Thyroid gland (tissue), 4 donors: Measurements from ENCODE around the gene SPEG.

Experiments used
- CTCF ChIP-seq, 6 experiments: fragments of 200-600 bp in 3 of 6; fragments of 450-650 bp in 3 of 6; sonication (generic) in 3 of 6; IDR thresholded peaks; one replicate each; pipeline ENCODE4 v1.5.1; 2016 to 2019; ENCODE audit warnings: antibody characterized with exemption in 6 of 6, mild to moderate bottlenecking in 2 of 6, inconsistent platforms in 1 of 6, moderate library complexity in 1 of 6
- POLR2A ChIP-seq, 2 donors: fragments of 450-650 bp; IDR thresholded peaks; one replicate each; pipeline ENCODE4 v1.6.1; 2017; ENCODE audit warnings: antibody characterized with exemption in 2 of 2, mild to moderate bottlenecking in 2 of 2, moderate library complexity in 1 of 2

DNA sequence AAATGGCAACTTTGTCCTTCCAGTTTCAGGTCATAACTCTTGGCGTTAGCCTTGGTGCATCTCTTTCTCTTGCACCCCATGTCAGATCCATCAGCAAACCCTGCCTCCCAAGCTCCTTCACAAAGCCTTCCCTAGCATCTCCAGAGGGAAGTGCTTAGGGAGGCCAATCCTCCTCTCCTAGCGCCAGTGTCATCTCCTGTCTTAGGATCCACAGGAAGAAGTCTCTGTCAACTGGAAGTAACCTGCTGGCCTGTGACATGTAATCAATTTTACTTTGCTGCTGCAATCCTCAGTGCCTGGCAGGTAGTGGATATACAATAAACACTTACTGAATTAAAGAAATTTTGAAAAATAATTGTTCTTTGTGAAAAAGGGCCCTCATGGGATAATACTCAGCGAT lies 39.0 kb upstream of the SPEG start:
- TF ChIP-seq POLR2A (IDR thresholded peaks at IDR 0.05) = no peak
- TF ChIP-seq CTCF (IDR thresholded peaks at IDR 0.05) = no peak
